ENCODE results near the gene CHST8.

The CHST8 gene

GRCh38 chr19:33681081-33681680, 59.4 kb downstream of the CHST8 start:
- Histone ChIP-seq H3K9me2 (replicated peaks; ENCODE audit: low read depth, low read length) (no peaks in the 10 kb centered on the region), H3K9me3 (ENCODE audit: insufficient read depth, low read depth, low read length) (no peaks in the 10 kb centered on the region; the same call in 1 of the 2 replicates), H3K9ac (ENCODE audit: low read depth, low read length, poor library complexity, severe bottlenecking) (no peak overlapping the region), H3K4me1 (ENCODE audit: insufficient read depth, low read length, poor library complexity, severe bottlenecking) (no peaks in the 10 kb centered on the region), H3K4me3 (ENCODE audit: low read length, poor library complexity, severe bottlenecking) (no peak overlapping the region), H3K4me2 (ENCODE audit: low read depth, low read length, poor library complexity, severe bottlenecking) (no peak overlapping the region), H3K27me3 (ENCODE audit: insufficient read depth, low read length, poor library complexity, severe bottlenecking) (no peaks in the 10 kb centered on the region), H3K36me3 (ENCODE audit: insufficient read depth, low read length) (no peaks in the 10 kb centered on the region), H2AFZ (ENCODE audit: low read length) (no peak overlapping the region), H3F3A (ENCODE audit: low read depth) (no peaks in the 10 kb centered on the region), H3K79me2 (ENCODE audit: insufficient read depth, low read length) (no peaks in the 10 kb centered on the region), H4K20me1 (ENCODE audit: insufficient read depth, low read length, poor library complexity, severe bottlenecking) (no peaks in the 10 kb centered on the region)
- no peak for TF ChIP-seq CTCF (conservative IDR thresholded peaks at IDR 0.05; ENCODE audit: low read length)
- no peak for TF ChIP-seq EZH2phosphoT487 (IDR thresholded peaks at IDR 0.05; ENCODE audit: borderline replicate concordance)

- Histone ChIP-seq H3K79me2 (ENCODE audit: insufficient read depth, low read length) (no peaks in the 10 kb centered on the region), H3K27me3 (ENCODE audit: insufficient read depth, low read length, poor library complexity, severe bottlenecking) (no peaks in the 10 kb centered on the region), H3K4me3 (ENCODE audit: low read length, poor library complexity, severe bottlenecking) (no peak overlapping the region), H3K9me3 (ENCODE audit: insufficient read depth, low read depth, low read length) (no peaks in the 10 kb centered on the region; the same call in 1 of the 2 replicates), H3K4me2 (ENCODE audit: low read depth, low read length, poor library complexity, severe bottlenecking) (no peak overlapping the region), H3F3A (ENCODE audit: low read depth) (no peaks in the 10 kb centered on the region), H3K4me1 (ENCODE audit: insufficient read depth, low read length, poor library complexity, severe bottlenecking) (no peaks in the 10 kb centered on the region), H3K36me3 (ENCODE audit: insufficient read depth, low read length) (no peaks in the 10 kb centered on the region), H3K9me2 (replicated peaks; ENCODE audit: low read depth, low read length) (no peaks in the 10 kb centered on the region), H3K9ac (ENCODE audit: low read depth, low read length, poor library complexity, severe bottlenecking) (no peak overlapping the region), H2AFZ (ENCODE audit: low read length) (no peak overlapping the region), H4K20me1 (ENCODE audit: insufficient read depth, low read length, poor library complexity, severe bottlenecking) (no peaks in the 10 kb centered on the region)
- TF ChIP-seq CTCF (conservative IDR thresholded peaks at IDR 0.05; ENCODE audit: low read length): no peak
- TF ChIP-seq EZH2phosphoT487 (IDR thresholded peaks at IDR 0.05; ENCODE audit: borderline replicate concordance): no peak
Observed at GRCh38 chr19:33683881-33684537, 62.3 kb downstream of the CHST8 start.

GRCh38 chr19:33684538-33685232, 62.9 kb downstream of the CHST8 start:
- Histone ChIP-seq H3F3A (ENCODE audit: low read depth) (no peaks in the 10 kb centered on the region), H3K4me1 (ENCODE audit: insufficient read depth, low read length, poor library complexity, severe bottlenecking) (no peaks in the 10 kb centered on the region), H3K27me3 (ENCODE audit: insufficient read depth, low read length, poor library complexity, severe bottlenecking) (no peaks in the 10 kb centered on the region), H3K4me2 (ENCODE audit: low read depth, low read length, poor library complexity, severe bottlenecking) (no peak overlapping the region), H3K9ac (ENCODE audit: low read depth, low read length, poor library complexity, severe bottlenecking) (no peak overlapping the region), H4K20me1 (ENCODE audit: insufficient read depth, low read length, poor library complexity, severe bottlenecking) (no peaks in the 10 kb centered on the region), H3K36me3 (ENCODE audit: insufficient read depth, low read length) (no peaks in the 10 kb centered on the region), H3K4me3 (ENCODE audit: low read length, poor library complexity, severe bottlenecking) (no peak overlapping the region), H3K79me2 (ENCODE audit: insufficient read depth, low read length) (no peaks in the 10 kb centered on the region), H3K9me2 (replicated peaks; ENCODE audit: low read depth, low read length) (no peaks in the 10 kb centered on the region), H3K9me3 (ENCODE audit: insufficient read depth, low read depth, low read length) (no peaks in the 10 kb centered on the region; the same call in 1 of the 2 replicates), H2AFZ (ENCODE audit: low read length) (no peak overlapping the region)
- TF ChIP-seq CTCF (conservative IDR thresholded peaks at IDR 0.05; ENCODE audit: low read length) (no peak), EZH2phosphoT487 (IDR thresholded peaks at IDR 0.05; ENCODE audit: borderline replicate concordance) (no peak)

Data from Loucy (cell line).